Measurements from ENCODE around the gene IQSEC3. TPM values are rescaled to one million over a fixed set of nuclear protein-coding genes. Genes with fewer than 3 reads are reported as not detected.

IQSEC3 gene
- polyA plus RNA-seq, 1 donor from 2014 or later, result 2.4 TPM

GRCh38 chr12:125566-125965 is 59.0 kb downstream of the IQSEC3 start:
- no peak for TF ChIP-seq MXI1 (conservative IDR thresholded peaks at IDR 0.05; ENCODE audit: poor library complexity, severe bottlenecking)
- no peak for TF ChIP-seq EZH2 (IDR thresholded peaks at IDR 0.05; ENCODE audit: borderline replicate concordance, insufficient read depth, low read length, poor library complexity, severe bottlenecking)
- no peak for TF ChIP-seq SMC3 (conservative IDR thresholded peaks at IDR 0.05; ENCODE audit: poor library complexity)
- TF ChIP-seq, protein P1, sequence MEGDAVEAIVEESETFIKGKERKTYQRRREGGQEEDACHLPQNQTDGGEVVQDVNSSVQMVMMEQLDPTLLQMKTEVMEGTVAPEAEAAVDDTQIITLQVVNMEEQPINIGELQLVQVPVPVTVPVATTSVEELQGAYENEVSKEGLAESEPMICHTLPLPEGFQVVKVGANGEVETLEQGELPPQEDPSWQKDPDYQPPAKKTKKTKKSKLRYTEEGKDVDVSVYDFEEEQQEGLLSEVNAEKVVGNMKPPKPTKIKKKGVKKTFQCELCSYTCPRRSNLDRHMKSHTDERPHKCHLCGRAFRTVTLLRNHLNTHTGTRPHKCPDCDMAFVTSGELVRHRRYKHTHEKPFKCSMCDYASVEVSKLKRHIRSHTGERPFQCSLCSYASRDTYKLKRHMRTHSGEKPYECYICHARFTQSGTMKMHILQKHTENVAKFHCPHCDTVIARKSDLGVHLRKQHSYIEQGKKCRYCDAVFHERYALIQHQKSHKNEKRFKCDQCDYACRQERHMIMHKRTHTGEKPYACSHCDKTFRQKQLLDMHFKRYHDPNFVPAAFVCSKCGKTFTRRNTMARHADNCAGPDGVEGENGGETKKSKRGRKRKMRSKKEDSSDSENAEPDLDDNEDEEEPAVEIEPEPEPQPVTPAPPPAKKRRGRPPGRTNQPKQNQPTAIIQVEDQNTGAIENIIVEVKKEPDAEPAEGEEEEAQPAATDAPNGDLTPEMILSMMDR (IDR thresholded peaks at IDR 0.05; ENCODE audit: poor library complexity, severe bottlenecking), result no peak

GRCh38 chr12:128079-128478 is 61.5 kb downstream of the IQSEC3 start:
- Histone ChIP-seq H3K4me3 (ENCODE audit: low read length) (no peak overlapping the region), H4K20me1 (ENCODE audit: insufficient read depth) (no peaks in the 10 kb centered on the region), H3F3A (ENCODE audit: insufficient read depth, low read length, poor library complexity, severe bottlenecking) (no peaks in the 10 kb centered on the region), H3K27me3 (ENCODE audit: insufficient read depth, low read depth, low read length) (no peaks in the 10 kb centered on the region), H3K36me3 (ENCODE audit: insufficient read depth, low read length) (no peaks in the 10 kb centered on the region), H3K9me2 (ENCODE audit: insufficient read depth, low read length) (no peaks in the 10 kb centered on the region), H3K4me2 (ENCODE audit: low read length) (no peak overlapping the region), H3K79me2 (replicated peaks; ENCODE audit: insufficient read depth, low read length) (no peaks in the 10 kb centered on the region), H3K9me3 (ENCODE audit: low read length) (no peaks in the 10 kb centered on the region), H3K27ac (ENCODE audit: low read length) (no peak overlapping the region), H2AFZ (ENCODE audit: low read depth, low read length) (no peak overlapping the region), H3K9ac (ENCODE audit: low read length) (no peak overlapping the region)
- no peak for TF ChIP-seq SMC3 (conservative IDR thresholded peaks at IDR 0.05; ENCODE audit: poor library complexity)

More at GRCh38 chr12:125566-125965, 59.0 kb downstream of the IQSEC3 start:
- Histone ChIP-seq H2AFZ (ENCODE audit: low read depth, low read length) (no peak overlapping the region), H3K27ac (ENCODE audit: low read length) (no peak overlapping the region), H4K20me1 (ENCODE audit: insufficient read depth) (no peaks in the 10 kb centered on the region), H3K79me2 (replicated peaks; ENCODE audit: insufficient read depth, low read length) (no peaks in the 10 kb centered on the region), H3K9me3 (ENCODE audit: low read length) (no peaks in the 10 kb centered on the region), H3K4me3 (ENCODE audit: low read length) (no peak overlapping the region), H3K9me2 (ENCODE audit: insufficient read depth, low read length) (no peaks in the 10 kb centered on the region), H3K9ac (ENCODE audit: low read length) (no peak overlapping the region), H3K4me2 (ENCODE audit: low read length) (no peak overlapping the region), H3F3A (ENCODE audit: insufficient read depth, low read length, poor library complexity, severe bottlenecking) (no peaks in the 10 kb centered on the region), H3K36me3 (ENCODE audit: insufficient read depth, low read length) (no peaks in the 10 kb centered on the region), H3K27me3 (ENCODE audit: insufficient read depth, low read depth, low read length) (no peaks in the 10 kb centered on the region)

DNA sequence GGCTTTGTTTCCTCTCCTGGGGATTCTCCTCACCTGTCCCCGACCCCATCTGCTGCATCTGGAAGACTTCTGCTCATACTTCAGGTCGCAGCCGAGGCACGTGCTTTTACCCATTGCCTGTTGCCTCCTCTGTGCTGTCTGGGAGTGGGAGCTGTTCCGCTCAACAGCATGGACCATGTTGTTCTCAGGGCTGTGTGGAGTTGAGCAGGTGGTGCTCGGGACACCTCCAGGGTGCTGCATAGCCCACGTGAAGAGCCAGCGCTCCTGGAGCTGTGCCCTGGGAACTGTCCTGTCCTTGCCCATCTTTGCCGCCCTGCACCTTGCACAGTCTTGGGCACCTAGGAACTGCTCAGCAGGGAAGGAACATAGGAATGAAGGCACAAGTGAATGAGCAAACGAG is 62.4 kb downstream of the IQSEC3 start:
- H3F3A ChIP-seq (ENCODE audit: insufficient read depth, low read length, poor library complexity, severe bottlenecking), result no peaks in the 10 kb centered on the region
- no peaks in the 10 kb centered on the region for H3K79me2 ChIP-seq (replicated peaks; ENCODE audit: insufficient read depth, low read length)
- H4K20me1 ChIP-seq (ENCODE audit: insufficient read depth), result no peaks in the 10 kb centered on the region
- no peaks in the 10 kb centered on the region for H3K9me3 ChIP-seq (ENCODE audit: low read length)
- H3K27ac ChIP-seq (ENCODE audit: low read length), result no peak overlapping the region
- no peaks in the 10 kb centered on the region for H3K36me3 ChIP-seq (ENCODE audit: insufficient read depth, low read length)
- H2AFZ ChIP-seq (ENCODE audit: low read depth, low read length), result no peak overlapping the region
- H3K9me2 ChIP-seq (ENCODE audit: insufficient read depth, low read length), result no peaks in the 10 kb centered on the region
- H3K9ac ChIP-seq (ENCODE audit: low read length), result no peak overlapping the region
- no peak overlapping the region for H3K4me3 ChIP-seq (ENCODE audit: low read length)
- TF ChIP-seq TAF1 (IDR thresholded peaks at IDR 0.05; ENCODE audit: low read depth) (no peak), RAD21 (conservative IDR thresholded peaks at IDR 0.05) (no peak), EZH2 (IDR thresholded peaks at IDR 0.05; ENCODE audit: borderline replicate concordance, insufficient read depth, low read length, poor library complexity, severe bottlenecking) (no peak), SMC3 (conservative IDR thresholded peaks at IDR 0.05; ENCODE audit: poor library complexity) (no peak), POLR2AphosphoS5 (IDR thresholded peaks at IDR 0.05) (no peak), MXI1 (conservative IDR thresholded peaks at IDR 0.05; ENCODE audit: poor library complexity, severe bottlenecking) (no peak), EP300 (conservative IDR thresholded peaks at IDR 0.05; ENCODE audit: poor library complexity, severe bottlenecking) (no peak)
- TF ChIP-seq, protein P1 (IDR thresholded peaks at IDR 0.05; ENCODE audit: poor library complexity, severe bottlenecking), result no peak
- TF ChIP-seq, protein P2, sequence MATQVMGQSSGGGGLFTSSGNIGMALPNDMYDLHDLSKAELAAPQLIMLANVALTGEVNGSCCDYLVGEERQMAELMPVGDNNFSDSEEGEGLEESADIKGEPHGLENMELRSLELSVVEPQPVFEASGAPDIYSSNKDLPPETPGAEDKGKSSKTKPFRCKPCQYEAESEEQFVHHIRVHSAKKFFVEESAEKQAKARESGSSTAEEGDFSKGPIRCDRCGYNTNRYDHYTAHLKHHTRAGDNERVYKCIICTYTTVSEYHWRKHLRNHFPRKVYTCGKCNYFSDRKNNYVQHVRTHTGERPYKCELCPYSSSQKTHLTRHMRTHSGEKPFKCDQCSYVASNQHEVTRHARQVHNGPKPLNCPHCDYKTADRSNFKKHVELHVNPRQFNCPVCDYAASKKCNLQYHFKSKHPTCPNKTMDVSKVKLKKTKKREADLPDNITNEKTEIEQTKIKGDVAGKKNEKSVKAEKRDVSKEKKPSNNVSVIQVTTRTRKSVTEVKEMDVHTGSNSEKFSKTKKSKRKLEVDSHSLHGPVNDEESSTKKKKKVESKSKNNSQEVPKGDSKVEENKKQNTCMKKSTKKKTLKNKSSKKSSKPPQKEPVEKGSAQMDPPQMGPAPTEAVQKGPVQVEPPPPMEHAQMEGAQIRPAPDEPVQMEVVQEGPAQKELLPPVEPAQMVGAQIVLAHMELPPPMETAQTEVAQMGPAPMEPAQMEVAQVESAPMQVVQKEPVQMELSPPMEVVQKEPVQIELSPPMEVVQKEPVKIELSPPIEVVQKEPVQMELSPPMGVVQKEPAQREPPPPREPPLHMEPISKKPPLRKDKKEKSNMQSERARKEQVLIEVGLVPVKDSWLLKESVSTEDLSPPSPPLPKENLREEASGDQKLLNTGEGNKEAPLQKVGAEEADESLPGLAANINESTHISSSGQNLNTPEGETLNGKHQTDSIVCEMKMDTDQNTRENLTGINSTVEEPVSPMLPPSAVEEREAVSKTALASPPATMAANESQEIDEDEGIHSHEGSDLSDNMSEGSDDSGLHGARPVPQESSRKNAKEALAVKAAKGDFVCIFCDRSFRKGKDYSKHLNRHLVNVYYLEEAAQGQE (IDR thresholded peaks at IDR 0.05; ENCODE audit: borderline replicate concordance), result no peak
- no peak overlapping the region for H3K4me2 ChIP-seq (ENCODE audit: low read length)
- H3K27me3 ChIP-seq (ENCODE audit: insufficient read depth, low read depth, low read length), result no peaks in the 10 kb centered on the region

All from neural cell (in vitro differentiated cells).